H9 (cell line): Measurements from ENCODE around the gene ADAMTS17. TPM values are rescaled to one million over a fixed set of nuclear protein-coding genes. Genes with fewer than 3 reads are reported as not detected.

Source experiments
- DNase-seq: peaks from one replicate; pipeline ENCODE4 v3.0.0-alpha.2; 2017
- H2AFZ ChIP-seq: one replicate; pipeline ENCODE4 v1.6.1; 2013; ENCODE audit warnings: mild to moderate bottlenecking, low read length, control low read depth, moderate library complexity
- H2AK5ac ChIP-seq: 2 replicates; pipeline ENCODE4 v1.6.1; 2013; ENCODE audit warnings: low read length, control low read depth, mixed read lengths; ENCODE audit not compliant: insufficient read length
- H2BK120ac ChIP-seq: one replicate; pipeline ENCODE4 v1.6.1; 2013; ENCODE audit warnings: low read depth, mild to moderate bottlenecking, low read length, control low read depth, inconsistent platforms; ENCODE audit not compliant: poor library complexity, severe bottlenecking
- H2BK12ac ChIP-seq: 2 replicates; pipeline ENCODE4 v1.6.1; 2013; ENCODE audit warnings: low read length, control low read depth, mixed read lengths, low read depth; ENCODE audit not compliant: insufficient read length
- H2BK15ac ChIP-seq: 2 replicates; pipeline ENCODE4 v1.6.1; 2013; ENCODE audit warnings: low read depth, low read length, control low read depth
- H2BK20ac ChIP-seq: one replicate; pipeline ENCODE4 v1.6.1; 2013; ENCODE audit warnings: low read depth, mild to moderate bottlenecking, low read length, control low read depth, inconsistent platforms; ENCODE audit not compliant: poor library complexity, severe bottlenecking
- H2BK5ac ChIP-seq: 2 replicates; pipeline ENCODE4 v1.6.1; 2013; ENCODE audit warnings: low read length, control low read depth, mixed read lengths; ENCODE audit not compliant: insufficient read length
- H3K14ac ChIP-seq: 2 replicates; pipeline ENCODE4 v1.6.1; 2013; ENCODE audit warnings: low read length, control low read depth; ENCODE audit not compliant: insufficient read depth
- H3K18ac ChIP-seq: 2 replicates; pipeline ENCODE4 v1.6.1; 2013; ENCODE audit warnings: low read depth, mild to moderate bottlenecking, mixed read lengths, low read length, control low read depth; ENCODE audit not compliant: insufficient read length
- H3K23ac ChIP-seq: 2 replicates; pipeline ENCODE4 v1.6.1; 2013; ENCODE audit warnings: low read length, control low read depth, mixed read lengths, low read depth; ENCODE audit not compliant: insufficient read length
- H3K23me2 ChIP-seq: 2 replicates; pipeline ENCODE4 v1.6.1; 2013; ENCODE audit warnings: low read depth, mild to moderate bottlenecking, mixed read lengths, low read length, control low read depth; ENCODE audit not compliant: insufficient read length, poor library complexity, severe bottlenecking
- H3K27ac ChIP-seq: 2 replicates; pipeline ENCODE4 v1.5.1; 2013; ENCODE audit warnings: low read length, control low read depth, mixed read lengths, low read depth; ENCODE audit not compliant: insufficient read length
- H3K27me3 ChIP-seq: 2 replicates; pipeline ENCODE4 v1.6.1; 2013; ENCODE audit warnings: low read length, control low read depth, inconsistent platforms; ENCODE audit not compliant: insufficient read depth
- H3K4ac ChIP-seq: 2 replicates; pipeline ENCODE4 v1.6.1; 2013; ENCODE audit warnings: low read depth, mild to moderate bottlenecking, control low read depth, inconsistent platforms, low read length, moderate library complexity
- H3K4me1 ChIP-seq: 2 replicates; pipeline ENCODE4 v1.6.1; 2013; ENCODE audit warnings: low read length, control low read depth, inconsistent platforms; ENCODE audit not compliant: insufficient read depth
- H3K4me2 ChIP-seq: 2 replicates; pipeline ENCODE4 v1.6.1; 2013; ENCODE audit warnings: low read length, control low read depth, mixed read lengths; ENCODE audit not compliant: insufficient read length, insufficient read depth
- H3K56ac ChIP-seq: 2 replicates; pipeline ENCODE4 v1.6.1; 2013; ENCODE audit warnings: low read depth, mild to moderate bottlenecking, mixed read lengths, low read length, control low read depth; ENCODE audit not compliant: insufficient read length
- H3K79me1 ChIP-seq: 2 replicates; pipeline ENCODE4 v1.6.1; 2013; ENCODE audit warnings: low read depth, mild to moderate bottlenecking, moderate library complexity, low read length, control low read depth, inconsistent platforms; ENCODE audit not compliant: insufficient read depth, poor library complexity, severe bottlenecking
- H3K79me2 ChIP-seq: 2 replicates; pipeline ENCODE4 v1.6.1; 2013; ENCODE audit warnings: low read length, control low read depth, inconsistent platforms; ENCODE audit not compliant: insufficient read depth
- H3K9ac ChIP-seq: 2 replicates; pipeline ENCODE4 v1.6.1; 2013; ENCODE audit warnings: low read length, control low read depth, mixed read lengths; ENCODE audit not compliant: insufficient read length; ENCODE audit errors: extremely low read depth
- H3K9me3 ChIP-seq: one replicate; pipeline ENCODE4 v1.6.1; 2013; ENCODE audit warnings: low read depth, low read length, inconsistent platforms; ENCODE audit not compliant: control insufficient read depth
- H3T11ph ChIP-seq: one replicate; pipeline ENCODE4 v1.6.1; 2013; ENCODE audit warnings: mild to moderate bottlenecking, low read length, control low read depth, inconsistent platforms
- H4K20me1 ChIP-seq: one replicate; pipeline ENCODE4 v1.6.1; 2013; ENCODE audit not compliant: control insufficient read depth, insufficient read length, insufficient read depth
- H4K5ac ChIP-seq: 2 replicates; pipeline ENCODE4 v1.6.1; 2013; ENCODE audit warnings: low read depth, mild to moderate bottlenecking, mixed read lengths, low read length, control low read depth; ENCODE audit not compliant: insufficient read length
- H4K8ac ChIP-seq: replicated peaks from 2 replicates; pipeline ENCODE4 v1.6.1; 2013; ENCODE audit warnings: low read length, control low read depth, mixed read lengths, low read depth; ENCODE audit not compliant: insufficient read length
- H4K91ac ChIP-seq: 2 replicates; pipeline ENCODE4 v1.6.1; 2013; ENCODE audit warnings: low read depth, mild to moderate bottlenecking, moderate library complexity, mixed read lengths, low read length, control low read depth; ENCODE audit not compliant: insufficient read length
- H3K27ac Mint-ChIP-seq, 3 experiments: 2 replicates in 2 of 3; 3 replicates in 1 of 3; pipeline ENCODE4 v1.8.0; 2020 to 2021; ENCODE audit warnings: mixed read lengths in 3 of 3, mild to moderate bottlenecking in 1 of 3, moderate library complexity in 1 of 3
- H3K27me3 Mint-ChIP-seq: 2 replicates; pipeline ENCODE4 v1.8.0; 2021; ENCODE audit warnings: low read depth, mild to moderate bottlenecking, moderate library complexity, mixed read lengths
- H3K36me3 Mint-ChIP-seq, 3 experiments: 2 replicates in 2 of 3; 3 replicates in 1 of 3; pipeline ENCODE4 v1.8.0; 2020 to 2021; ENCODE audit warnings: low read depth in 3 of 3, mixed read lengths in 3 of 3; ENCODE audit not compliant: insufficient read depth in 1 of 3
- H3K4me1 Mint-ChIP-seq, 2 experiments: 2 replicates each; pipeline ENCODE4 v1.8.0; 2020; ENCODE audit warnings: mixed read lengths in 2 of 2
- H3K4me3 Mint-ChIP-seq, 2 experiments: 2 replicates in 1 of 2; 3 replicates in 1 of 2; pipeline ENCODE4 v1.8.0; 2020 to 2021; ENCODE audit warnings: mild to moderate bottlenecking in 2 of 2, mixed read lengths in 2 of 2, moderate library complexity in 1 of 2
- H3K9me3 Mint-ChIP-seq, 2 experiments: 2 replicates in 1 of 2; 3 replicates in 1 of 2; pipeline ENCODE4 v1.8.0; 2020; ENCODE audit warnings: mild to moderate bottlenecking in 2 of 2, mixed read lengths in 2 of 2, moderate library complexity in 1 of 2
- WGBS: extraction: QIAGEN DNeasy Blood & Tissue Kit; methylation state at CpG from one replicate; pipeline ENCODE4 v1.1.7; 2013; ENCODE audit warnings: missing lambda C conversion rate, low lambda C conversion rate, mixed read lengths; ENCODE audit not compliant: insufficient read length; ENCODE audit errors: extremely low coverage; 5-methylcytosine and 5-hydroxymethylcytosine counted together
- total RNA-seq: library from RNA; stranded (reverse); gene quantifications from 2 replicates; pipeline ENCODE4 v1.2.1, GENCODE V29; 2021
- TF ChIP-seq, protein P1 (sequence below): fragments of 200-600 bp; sonication (generic); conservative IDR thresholded peaks from 3 replicates; pipeline ENCODE4 v1.8.0; 2021; ENCODE audit warnings: antibody characterized with exemption, mild to moderate bottlenecking

Gene ADAMTS17
- total RNA-seq, 1 experiment from 2014 or later: 2.9 TPM

DNA sequence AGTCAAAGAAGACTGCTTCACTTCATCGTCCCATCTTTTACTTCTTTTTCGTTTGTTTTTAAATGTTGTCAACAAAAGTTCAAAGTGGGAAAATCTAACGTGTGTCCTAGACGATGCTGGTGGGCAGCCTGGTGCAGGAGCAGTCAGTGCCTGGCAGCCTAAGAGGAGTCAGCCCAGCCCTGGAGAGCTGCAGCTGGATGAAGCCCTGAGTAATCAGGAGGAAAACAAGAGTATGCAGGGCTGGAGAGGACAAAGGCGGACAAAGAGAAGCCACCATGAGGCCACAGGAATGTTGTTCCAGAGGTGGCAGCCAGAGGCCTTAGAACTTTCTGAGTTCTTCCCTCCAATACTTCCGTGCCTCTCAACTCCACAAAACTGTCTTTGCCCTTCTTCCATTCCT, 5.7 kb downstream of the ADAMTS17 start:
- no peak overlapping the region for H3K56ac ChIP-seq
- H3T11ph ChIP-seq: no peak overlapping the region
- H3K23me2 ChIP-seq: no peaks in the 10 kb centered on the region
- Mint-ChIP-seq H3K27me3 (peaks cover 34% of the 10 kb centered on the region), H3K27ac (no peak overlapping the region), H3K36me3 (no peaks in the 10 kb centered on the region), H3K4me3 (no peak overlapping the region), H3K9me3 (peaks cover 0 to 2% of the 10 kb centered on the region in 2 experiments; a peak in 1 of 5 replicates), H3K4me1 (peaks cover 31% of the 10 kb centered on the region in 2 experiments)
- H3K9ac ChIP-seq: no peak overlapping the region
- peaks cover 6% of the 10 kb centered on the region for H4K20me1 ChIP-seq
- peaks cover 11% of the 10 kb centered on the region; the same call in 1 of the 2 replicates for H3K27me3 ChIP-seq
- H3K23ac ChIP-seq: no peak overlapping the region
- no peak overlapping the region for H2BK20ac ChIP-seq
- H4K8ac ChIP-seq: no peak overlapping the region
- no peak overlapping the region for H4K91ac ChIP-seq
- no peak overlapping the region for H3K27ac ChIP-seq
- no peak for DNase-seq
- TF ChIP-seq, protein P1, sequence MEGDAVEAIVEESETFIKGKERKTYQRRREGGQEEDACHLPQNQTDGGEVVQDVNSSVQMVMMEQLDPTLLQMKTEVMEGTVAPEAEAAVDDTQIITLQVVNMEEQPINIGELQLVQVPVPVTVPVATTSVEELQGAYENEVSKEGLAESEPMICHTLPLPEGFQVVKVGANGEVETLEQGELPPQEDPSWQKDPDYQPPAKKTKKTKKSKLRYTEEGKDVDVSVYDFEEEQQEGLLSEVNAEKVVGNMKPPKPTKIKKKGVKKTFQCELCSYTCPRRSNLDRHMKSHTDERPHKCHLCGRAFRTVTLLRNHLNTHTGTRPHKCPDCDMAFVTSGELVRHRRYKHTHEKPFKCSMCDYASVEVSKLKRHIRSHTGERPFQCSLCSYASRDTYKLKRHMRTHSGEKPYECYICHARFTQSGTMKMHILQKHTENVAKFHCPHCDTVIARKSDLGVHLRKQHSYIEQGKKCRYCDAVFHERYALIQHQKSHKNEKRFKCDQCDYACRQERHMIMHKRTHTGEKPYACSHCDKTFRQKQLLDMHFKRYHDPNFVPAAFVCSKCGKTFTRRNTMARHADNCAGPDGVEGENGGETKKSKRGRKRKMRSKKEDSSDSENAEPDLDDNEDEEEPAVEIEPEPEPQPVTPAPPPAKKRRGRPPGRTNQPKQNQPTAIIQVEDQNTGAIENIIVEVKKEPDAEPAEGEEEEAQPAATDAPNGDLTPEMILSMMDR: no peak
- H2AFZ ChIP-seq: no peak overlapping the region
- no CpG with 5 or more reads among the region's 6 CpGs for WGBS
- H2BK15ac ChIP-seq: no peak overlapping the region
- H3K79me2 ChIP-seq: no peaks in the 10 kb centered on the region
- no peaks in the 10 kb centered on the region for H3K79me1 ChIP-seq
- no peak overlapping the region for H3K4ac ChIP-seq
- no peak overlapping the region for H2BK5ac ChIP-seq
- H3K4me1 ChIP-seq: 0 out of 2 replicates have a peak, but pooled peaks cover 2% of the 10 kb centered on the region
- H2AK5ac ChIP-seq: no peak overlapping the region
- H4K5ac ChIP-seq: no peak overlapping the region
- H2BK12ac ChIP-seq: no peak overlapping the region
- no peaks in the 10 kb centered on the region for H3K9me3 ChIP-seq
- no peak overlapping the region for H3K4me2 ChIP-seq
- H2BK120ac ChIP-seq: no peak overlapping the region
- no peak overlapping the region for H3K18ac ChIP-seq
- no peak overlapping the region for H3K14ac ChIP-seq
